Erythroblast (primary cell): Measurements from ENCODE around the gene CLN5.
A peak's percentile ranks its signal among the peaks of the same experiment; 100 is the strongest.

ENCODE experiments used
- DNase-seq, 2 experiments: peaks; one replicate each; lab custom pipeline; 2025; lab: John Stamatoyannopoulos, UW
- GATA1 ChIP-seq: IDR thresholded peaks from 2 replicates; pipeline ENCODE4 v1.6.1; 2011; ENCODE audit warnings: low read depth, mild to moderate bottlenecking, control low read depth, low read length, moderate library complexity
- POLR2A ChIP-seq: IDR thresholded peaks from 2 replicates; pipeline ENCODE4 v1.6.1; 2011; ENCODE audit warnings: mild to moderate bottlenecking, low read length

CLN5 gene

DNA sequence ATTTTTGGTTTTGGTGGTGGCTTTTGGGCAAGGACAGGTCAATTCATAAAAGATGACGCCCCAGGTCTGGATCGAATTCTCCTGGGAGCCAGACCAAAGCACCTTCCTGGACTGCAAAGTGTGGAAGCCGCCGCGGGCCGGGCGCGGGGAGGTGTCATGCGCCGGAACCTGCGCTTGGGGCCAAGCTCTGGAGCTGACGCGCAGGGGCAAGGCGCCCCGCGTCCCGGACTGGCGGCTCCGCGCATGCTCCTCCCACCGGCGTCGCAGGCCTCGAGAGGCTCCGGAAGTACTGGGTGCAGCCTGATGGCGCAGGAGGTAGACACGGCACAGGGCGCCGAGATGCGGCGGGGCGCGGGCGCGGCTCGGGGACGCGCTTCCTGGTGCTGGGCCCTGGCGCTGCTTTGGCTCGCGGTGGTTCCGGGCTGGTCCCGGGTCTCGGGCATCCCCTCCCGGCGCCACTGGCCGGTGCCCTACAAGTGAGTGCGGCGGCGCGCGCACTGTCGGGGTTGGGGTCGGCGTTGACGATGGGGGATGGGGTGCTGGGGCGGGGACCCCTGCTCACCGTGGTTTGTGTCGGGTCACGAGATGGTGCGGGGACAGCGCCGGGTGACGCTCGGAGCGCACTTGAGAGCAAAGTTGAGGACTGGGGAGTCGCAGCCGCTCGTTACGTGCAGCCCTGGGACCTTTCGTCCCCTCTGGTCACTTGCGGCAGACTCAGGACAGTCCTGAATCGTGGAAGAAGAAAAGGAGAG lies at the start of gene CLN5:
TSS of gene CLN5 (plus strand) at position 286 of the 752 bp plus-strand sequence. CDS start at position 304, 18 bp downstream.
- TF ChIP-seq GATA1: no peak
- peak; percentile 96 for TF ChIP-seq POLR2A
- DNase-seq: peak; percentile 95 to 96

DNA sequence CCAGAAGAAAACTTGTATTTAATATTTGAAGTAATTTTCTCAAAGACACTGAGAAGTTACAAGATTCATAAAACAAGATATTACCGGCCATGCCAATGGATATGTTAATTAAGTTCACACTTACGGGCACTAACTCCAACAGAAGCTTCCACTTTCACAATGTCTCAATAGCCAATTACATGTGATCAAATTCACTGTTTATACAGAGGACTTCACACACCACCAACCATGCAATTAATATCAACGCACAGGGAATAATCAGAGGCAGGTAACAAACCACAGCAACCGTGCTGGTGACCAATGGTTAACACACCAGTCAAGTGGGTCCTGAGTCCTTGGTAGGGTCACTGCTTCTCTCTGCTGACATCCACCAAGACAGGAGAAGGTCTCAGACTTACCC lies 49.5 kb upstream of the CLN5 start:
- no peak for DNase-seq
- TF ChIP-seq POLR2A (no peak), GATA1 (no peak)

DNA sequence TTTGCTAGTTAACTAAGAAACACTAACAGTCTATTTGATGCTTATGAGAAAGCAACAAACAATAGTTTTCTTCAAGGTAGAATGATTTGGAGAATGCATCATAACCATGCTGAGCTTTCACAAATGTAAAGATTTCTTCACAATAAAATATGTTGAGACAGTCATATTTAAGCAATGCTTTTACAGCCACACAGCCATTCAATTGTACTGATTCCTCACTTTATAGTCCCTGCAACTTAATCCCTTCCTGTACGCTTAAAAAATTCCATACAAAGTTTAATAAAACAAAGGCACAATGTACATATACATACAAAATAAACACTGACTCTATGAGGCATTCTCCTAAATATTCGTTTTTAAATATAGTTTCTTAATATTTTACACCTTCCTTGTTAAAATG lies 48.2 kb upstream of the CLN5 start:
- DNase-seq: no peak
- TF ChIP-seq GATA1 (no peak), POLR2A (no peak)

DNA sequence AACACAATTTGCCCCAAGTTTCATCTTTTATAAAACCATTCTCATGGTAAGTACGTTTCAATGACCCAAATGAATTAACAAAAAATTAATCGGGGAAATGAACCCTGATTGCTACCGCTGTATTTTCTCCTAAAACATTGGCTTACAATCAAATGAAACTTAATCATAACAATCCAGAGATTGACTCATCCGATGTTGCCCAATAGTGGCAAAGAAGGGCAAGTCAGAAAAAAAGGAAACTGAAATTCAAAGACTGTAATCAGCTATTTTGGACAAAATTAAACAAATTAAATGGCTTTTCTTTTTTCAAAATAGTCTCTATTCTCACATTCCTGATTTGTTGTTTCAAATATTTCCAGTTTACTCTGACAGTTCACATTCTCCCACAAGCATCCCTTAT lies 47.4 kb upstream of the CLN5 start:
- DNase-seq: no peak
- TF ChIP-seq GATA1 (no peak), POLR2A (no peak)

DNA sequence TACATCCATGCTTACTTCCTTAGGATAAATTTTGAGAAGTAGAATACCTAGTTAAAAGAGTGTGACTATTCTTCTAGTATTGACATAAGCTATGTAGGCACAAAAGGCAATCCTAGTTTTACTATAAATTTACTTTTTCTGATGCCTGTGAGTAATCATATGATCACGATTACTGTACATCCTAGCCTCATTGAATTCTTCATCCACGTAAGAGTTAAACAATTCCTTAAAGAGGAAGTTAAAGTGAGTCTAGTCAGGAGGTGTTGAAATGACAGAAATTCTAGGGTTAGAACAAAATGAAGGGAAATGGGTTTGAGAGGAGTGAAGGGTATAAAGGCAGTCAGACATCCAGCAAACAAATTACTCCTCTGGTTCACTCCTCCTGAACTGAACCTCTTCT lies 43.7 kb upstream of the CLN5 start, which contains the start of gene ACOD1:
TSS of gene ACOD1 (plus strand) at position 363 of the 400 bp plus-strand sequence. CDS start 48 bp downstream, outside the sequence.
- no peak for TF ChIP-seq GATA1
- no peak for TF ChIP-seq POLR2A
- no peak for DNase-seq

DNA sequence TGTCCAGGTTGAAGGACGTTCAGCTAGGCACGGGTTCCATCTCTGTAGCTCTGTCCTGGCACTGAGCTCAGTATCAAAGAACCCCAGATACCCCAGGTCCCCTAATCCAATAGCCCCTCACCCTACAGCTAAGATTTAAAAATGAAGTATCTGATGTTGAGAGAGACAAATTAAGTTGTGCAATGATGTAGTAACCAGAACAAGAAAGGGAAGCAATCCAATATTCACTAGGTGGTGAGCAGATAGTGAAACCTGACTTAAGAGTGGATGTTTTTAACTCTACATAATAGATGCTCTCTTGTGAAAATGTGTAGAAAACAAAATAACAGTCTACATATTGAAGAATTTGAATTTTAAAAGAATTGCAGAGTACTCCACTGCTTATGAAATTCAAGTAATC lies 41.8 kb upstream of the CLN5 start:
- TF ChIP-seq GATA1: no peak
- no peak for TF ChIP-seq POLR2A
- no peak for DNase-seq

DNA sequence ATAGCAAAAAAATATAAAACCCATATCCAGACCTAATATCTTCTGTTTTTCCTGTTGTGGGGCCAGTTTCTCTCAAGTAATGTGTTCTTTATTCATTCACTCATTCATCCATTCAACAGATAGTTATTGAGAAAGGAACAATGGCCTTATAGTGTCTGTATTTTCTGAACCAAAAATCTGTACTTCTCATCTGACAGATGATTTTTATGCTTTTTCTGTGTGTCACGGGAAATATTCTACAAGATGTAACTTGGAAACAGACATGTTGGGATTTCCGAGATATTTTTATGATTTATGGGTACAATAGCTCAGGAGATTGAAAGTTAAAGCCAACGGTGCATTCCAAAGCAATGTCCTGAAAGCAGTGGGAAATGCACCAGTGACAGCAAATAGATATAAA lies 37.9 kb upstream of the CLN5 start:
- TF ChIP-seq GATA1: no peak
- TF ChIP-seq POLR2A: no peak
- DNase-seq: no peak

DNA sequence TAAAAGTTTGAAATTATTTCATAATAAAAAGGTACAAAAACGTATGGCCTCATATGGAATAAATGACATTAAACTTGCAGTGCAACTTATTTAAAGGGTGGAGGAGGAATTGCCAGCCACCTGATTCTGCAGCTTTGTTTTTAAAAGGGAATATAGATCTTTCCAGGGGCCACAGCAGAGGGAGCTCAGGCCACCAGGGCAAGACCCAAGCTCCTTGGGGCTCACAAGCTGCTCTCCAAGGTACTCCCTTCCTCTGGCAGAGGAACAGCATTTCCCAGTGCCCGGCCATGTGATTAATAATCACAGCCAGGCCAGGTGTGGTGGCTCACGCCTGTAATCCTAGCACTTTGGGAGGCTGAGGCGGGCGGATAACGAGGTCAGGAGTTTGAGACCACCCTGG lies 37.3 kb upstream of the CLN5 start:
- TF ChIP-seq POLR2A (no peak), GATA1 (no peak)
- DNase-seq: no peak

DNA sequence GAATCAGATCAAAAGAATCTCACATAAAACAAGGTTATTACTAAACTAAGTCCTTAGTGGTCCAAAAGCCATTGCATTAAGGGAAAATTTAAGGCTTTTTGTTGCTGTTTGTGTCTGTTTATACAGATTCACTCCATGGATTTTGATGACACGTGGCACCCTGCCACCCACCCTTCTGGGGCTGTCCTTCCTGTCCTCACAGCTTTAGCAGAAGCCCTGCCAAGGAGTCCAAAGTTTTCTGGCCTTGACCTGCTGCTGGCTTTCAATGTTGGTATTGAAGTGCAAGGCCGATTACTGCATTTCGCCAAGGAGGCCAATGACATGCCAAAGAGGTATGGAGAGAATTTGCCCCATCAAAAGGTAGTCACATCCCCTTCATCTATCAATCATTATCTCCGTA lies 36.7 kb upstream of the CLN5 start:
- no peak for DNase-seq
- no peak for TF ChIP-seq GATA1
- no peak for TF ChIP-seq POLR2A

DNA sequence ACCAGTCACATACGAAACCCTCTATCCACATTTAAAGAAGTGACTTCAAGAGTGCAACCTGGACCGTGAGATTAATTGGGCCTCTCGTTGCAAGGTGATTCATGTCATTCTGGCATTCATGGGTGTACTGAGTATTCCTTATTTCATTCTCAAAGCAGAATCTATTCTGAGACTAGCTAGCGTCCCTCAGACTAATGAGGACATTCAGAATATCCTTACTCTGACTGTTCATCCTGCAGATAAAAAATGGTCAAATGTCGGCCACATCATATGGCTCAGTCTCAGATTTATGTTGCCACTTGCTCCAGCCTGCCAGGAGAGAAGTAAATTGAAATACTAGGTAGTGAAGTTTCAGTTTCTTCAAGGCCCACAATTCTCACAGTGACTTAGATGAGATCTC lies 36.2 kb upstream of the CLN5 start:
- no peak for DNase-seq
- TF ChIP-seq GATA1 (no peak), POLR2A (no peak)

DNA sequence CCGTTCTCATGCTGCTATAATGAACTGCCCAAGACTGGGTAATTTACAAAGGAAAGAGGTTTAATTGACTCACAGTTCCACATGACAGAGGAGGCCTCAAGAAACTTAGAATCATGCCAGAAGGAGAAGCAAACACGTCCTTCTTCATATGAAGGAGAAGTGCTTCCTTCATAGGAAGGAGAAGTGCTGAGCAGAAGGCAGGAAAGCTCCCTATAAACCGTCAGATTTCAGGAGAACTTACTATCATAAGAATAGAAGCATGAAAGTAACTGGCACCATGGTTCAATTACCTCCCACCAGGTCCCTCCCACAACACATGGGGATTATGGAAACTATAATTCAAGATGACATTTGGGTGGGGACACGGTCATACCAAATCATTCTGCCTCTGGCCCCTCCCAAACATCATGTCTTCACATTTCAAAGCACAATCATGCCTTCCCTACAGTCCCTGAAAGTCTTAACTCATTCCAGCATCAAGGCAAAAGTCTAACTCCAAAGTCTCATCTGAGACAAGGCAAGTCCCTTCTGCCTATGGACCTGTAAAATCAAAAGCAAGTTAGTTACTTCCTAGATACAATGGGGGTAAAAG lies 32.9 kb upstream of the CLN5 start:
- no peak for TF ChIP-seq POLR2A
- TF ChIP-seq GATA1: no peak
- DNase-seq: no peak

DNA sequence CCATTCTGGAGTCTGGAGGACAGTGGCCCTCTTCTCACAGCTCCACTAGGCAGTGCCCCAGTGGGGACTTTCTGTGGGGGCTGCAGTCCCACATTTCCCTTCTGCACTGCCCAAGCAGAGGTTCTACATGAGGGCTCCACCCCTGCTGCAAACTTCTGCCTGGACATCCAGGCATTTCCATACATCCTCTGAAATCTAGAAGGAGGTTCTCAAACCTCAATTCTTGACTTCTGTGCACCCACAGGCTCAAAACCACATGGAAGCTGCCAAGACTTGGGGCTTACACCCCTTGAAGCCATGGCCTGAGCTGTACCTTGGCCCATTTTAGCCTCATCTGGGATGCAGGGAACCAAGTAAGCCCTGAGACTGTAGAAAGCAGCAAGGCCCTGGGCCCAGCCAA lies 32.1 kb upstream of the CLN5 start:
- DNase-seq: peak in 1 of 2 experiments; percentile 3

DNA sequence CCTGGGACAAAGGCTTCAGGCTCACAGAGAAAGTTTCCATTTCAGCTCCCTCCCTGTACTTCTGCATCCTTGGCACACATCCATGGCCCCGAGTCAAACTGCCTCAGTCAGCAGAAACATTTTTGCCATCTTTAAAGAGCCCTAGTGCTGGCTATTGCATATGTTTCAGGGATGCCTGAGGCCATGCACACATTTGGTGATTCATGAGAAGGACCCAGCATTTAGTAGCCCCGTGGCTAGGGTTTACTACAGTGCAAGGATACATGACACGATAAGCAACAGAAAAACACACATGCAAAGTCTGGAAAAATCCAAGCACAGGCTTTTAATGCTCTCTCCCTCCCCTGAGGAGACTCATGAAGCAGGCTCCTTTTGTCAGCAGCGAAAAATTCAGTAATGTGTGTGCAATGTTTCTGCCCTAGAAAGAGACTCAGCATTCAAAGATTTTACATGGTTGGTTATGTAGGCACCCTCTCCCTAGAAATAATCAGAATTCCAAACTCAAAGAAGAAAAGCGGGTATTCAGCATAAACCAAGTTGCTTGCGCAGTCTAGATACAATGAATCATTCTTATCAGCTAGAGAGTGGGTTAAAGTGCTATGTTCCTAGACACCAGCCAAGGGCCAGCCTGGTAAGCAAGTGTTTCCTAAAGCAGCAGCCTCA lies 26.0 kb upstream of the CLN5 start:
- peak in 1 of 2 experiments; percentile 16 for DNase-seq
- TF ChIP-seq GATA1 (no peak), POLR2A (no peak)

DNA sequence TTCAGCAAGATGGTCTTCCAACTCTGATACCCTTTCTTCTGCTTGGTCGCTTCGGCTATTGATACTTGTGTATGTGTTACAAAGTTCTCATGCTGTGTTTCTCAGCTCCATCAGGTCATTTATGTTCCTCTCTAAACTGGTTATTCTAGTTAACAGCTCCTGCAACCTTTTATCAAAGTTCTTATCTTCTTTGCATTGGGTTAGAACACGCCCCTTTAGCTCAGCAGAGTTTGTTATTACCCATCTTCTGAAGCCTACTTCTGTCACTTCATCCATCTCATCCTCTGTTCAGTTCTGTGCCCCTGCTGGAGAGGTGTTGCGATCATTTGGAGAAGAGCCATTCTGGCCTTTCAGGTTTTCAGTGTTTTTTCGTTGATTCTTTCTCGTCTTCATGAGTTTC lies 24.9 kb upstream of the CLN5 start:
- DNase-seq: no peak
- TF ChIP-seq POLR2A (no peak), GATA1 (no peak)

DNA sequence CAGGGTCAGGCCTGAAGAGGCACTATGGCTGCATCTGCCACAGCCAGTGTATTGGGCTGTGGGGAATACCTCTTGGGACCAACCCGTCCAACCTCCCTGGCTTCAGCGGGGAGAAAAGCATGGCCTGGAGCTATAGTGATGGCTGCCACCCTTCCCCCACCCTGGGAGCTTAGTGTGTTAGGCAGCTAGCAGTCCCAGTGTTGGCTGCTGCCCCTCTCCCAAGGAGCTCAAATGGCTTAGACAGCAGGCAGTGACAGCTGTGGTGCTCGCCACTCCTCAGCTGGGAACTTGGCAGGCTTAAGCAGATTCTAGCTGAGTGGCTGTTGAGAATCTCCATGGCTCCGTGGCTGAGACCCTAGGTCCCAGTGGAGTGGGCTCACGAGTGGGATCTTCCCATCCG lies 23.8 kb upstream of the CLN5 start:
- DNase-seq: no peak
- no peak for TF ChIP-seq POLR2A
